ENCODE results near the gene PRKCA. TPM values are rescaled to one million over a fixed set of nuclear protein-coding genes. Genes with fewer than 3 reads are reported as not detected.

PRKCA gene
- total RNA-seq, 1 experiment from 2014 or later, result 29.5 TPM

- TF ChIP-seq AFF4 (CRISPR knock-in tag; IDR thresholded peaks at IDR 0.05; ENCODE audit: borderline replicate concordance), result no peak
Observed at GRCh38 chr17:66812571-66812970, 510.2 kb downstream of the PRKCA start (continued).

GRCh38 chr17:66813296-66813695, 510.9 kb downstream of the PRKCA start:
- DNase-seq (ENCODE audit: low spot score) (no peak), ATAC-seq (no peak)
- peaks cover 9% of the 10 kb centered on the region for H3K36me3 Mint-ChIP-seq
- TF ChIP-seq E2F1 (CRISPR knock-in tag; IDR thresholded peaks at IDR 0.05), result no peak
- TF ChIP-seq ZNF425 (CRISPR knock-in tag; conservative IDR thresholded peaks at IDR 0.05), result no peak
- no peak for TF ChIP-seq ZNF219 (CRISPR knock-in tag; IDR thresholded peaks at IDR 0.05; ENCODE audit: borderline replicate concordance)
- TF ChIP-seq AFF4 (CRISPR knock-in tag; IDR thresholded peaks at IDR 0.05; ENCODE audit: borderline replicate concordance), result no peak
- no peak overlapping the region for H3K27ac Mint-ChIP-seq
- CTCF ChIA-PET, result interaction anchor here (1.0 kb wide), 1 partner anchor 10 kb away, joined by 4 read pairs; no protein-coding TSS in a partner anchor
- POLR2A ChIA-PET, result no interaction called here
- peaks cover 16% of the 10 kb centered on the region for H3K9me3 Mint-ChIP-seq
- H3K4me1 Mint-ChIP-seq, result no peaks in the 10 kb centered on the region
- H3K4me3 Mint-ChIP-seq, result no peak overlapping the region
- no peaks in the 10 kb centered on the region for H3K27me3 Mint-ChIP-seq (ENCODE audit: low read depth)

- H3K4me1 Mint-ChIP-seq, result no peaks in the 10 kb centered on the region
- H3K4me3 Mint-ChIP-seq, result no peak overlapping the region
- POLR2A ChIA-PET, result no interaction called here
- CTCF ChIA-PET, result interaction anchor here (0.7 to 1.4 kb wide), 4 partner anchors 11 to 210 kb away, joined by 3 to 5 read pairs (median 4); no protein-coding TSS in a partner anchor
- peaks cover 11% of the 10 kb centered on the region for H3K36me3 Mint-ChIP-seq
- DNase-seq (ENCODE audit: low spot score) (no peak), ATAC-seq (no peak)
- TF ChIP-seq ZNF532 (CRISPR knock-in tag; IDR thresholded peaks at IDR 0.05; ENCODE audit: borderline replicate concordance) (no peak), ARID4B (CRISPR knock-in tag; IDR thresholded peaks at IDR 0.05; ENCODE audit: borderline replicate concordance) (no peak), HMGA2 (CRISPR knock-in tag; IDR thresholded peaks at IDR 0.05) (no peak), IRF2 (CRISPR knock-in tag; IDR thresholded peaks at IDR 0.05; ENCODE audit: borderline replicate concordance, low read depth) (no peak), ERG (CRISPR knock-in tag; IDR thresholded peaks at IDR 0.05) (no peak)
- H3K27ac Mint-ChIP-seq, result no peak overlapping the region
- no peaks in the 10 kb centered on the region for H3K27me3 Mint-ChIP-seq (ENCODE audit: low read depth)
- H3K9me3 Mint-ChIP-seq, result peaks cover 20% of the 10 kb centered on the region
Observed at GRCh38 chr17:66814026-66814425, 511.6 kb downstream of the PRKCA start.

Measured in WTC11 (cell line).